NOMO-1 (cell line): ENCODE results near the gene CCDC141.

Source experiments
- DNase-seq, 2 experiments: peaks; one replicate each; lab custom pipeline; 2025; ENCODE audit not compliant: unreplicated experiment in 2 of 2; lab: John Stamatoyannopoulos, UW

The CCDC141 gene

DNA sequence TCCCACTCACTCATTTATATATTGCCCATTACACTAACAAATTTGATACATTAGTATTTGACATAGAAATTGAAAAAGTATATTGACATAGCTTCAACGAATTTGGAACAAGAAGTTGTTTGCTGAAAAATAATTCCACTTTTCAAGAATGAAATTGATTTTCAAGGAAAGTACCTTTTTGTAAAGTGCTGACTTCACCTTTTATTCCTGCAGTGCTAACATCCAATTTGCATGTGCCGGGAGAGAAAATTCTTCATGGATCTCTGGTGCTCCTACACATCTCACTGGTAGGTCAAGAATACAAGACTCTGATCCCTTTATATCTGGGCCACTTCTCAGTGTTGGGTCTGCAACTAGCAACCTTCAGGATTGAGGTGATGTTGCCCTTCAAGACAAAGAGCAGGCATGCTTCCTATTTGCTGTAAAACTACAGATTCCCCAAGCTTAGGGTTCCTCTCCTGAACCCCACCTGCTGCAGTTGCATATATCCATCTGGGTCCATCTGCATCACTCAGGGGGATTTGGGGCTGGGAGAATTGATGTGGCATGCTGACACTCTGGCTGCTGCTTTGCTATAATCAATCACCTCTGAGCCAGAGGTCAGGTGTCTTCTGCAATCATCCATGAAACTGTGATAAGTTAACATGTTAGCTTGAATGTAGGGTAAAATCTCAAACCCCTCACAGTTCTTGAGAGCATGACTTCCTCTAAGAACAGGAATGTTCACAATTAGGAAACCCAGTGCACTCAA is 134.3 kb downstream of the CCDC141 start:
- DNase-seq: no peak

GRCh38 chr2:178914259-178914849 is 135.6 kb downstream of the CCDC141 start:
- peak; percentile 53 to 91 for DNase-seq

DNA sequence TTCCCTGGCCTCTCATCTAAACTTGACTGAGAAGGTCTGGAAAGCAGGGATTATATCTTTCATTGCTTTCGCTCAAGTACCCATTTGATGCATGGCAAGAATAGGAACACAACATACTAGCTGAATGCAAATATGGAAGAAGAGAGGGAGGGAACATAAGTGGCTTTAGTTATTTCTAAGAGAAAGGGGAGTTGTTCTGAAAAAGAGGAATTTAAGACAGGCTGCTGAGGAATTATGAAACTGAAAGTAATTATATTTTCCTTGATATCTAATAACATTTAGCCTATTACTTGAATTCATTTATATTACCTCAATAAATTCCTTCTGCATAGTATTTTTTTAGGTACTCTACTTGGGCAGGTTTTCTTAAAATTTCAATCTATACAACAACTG is 136.9 kb downstream of the CCDC141 start:
- peak; percentile 10 to 67 for DNase-seq

GRCh38 chr2:178912416-178913048 is 137.4 kb downstream of the CCDC141 start:
- peak in 1 of 2 experiments; percentile 69 for DNase-seq

- no peak for DNase-seq
Measured at GRCh38 chr2:178911039-178911438, 138.9 kb downstream of the CCDC141 start.

- DNase-seq: no peak
Measured at GRCh38 chr2:178910005-178910404, 139.9 kb downstream of the CCDC141 start.

GRCh38 chr2:178909507-178909906 is 140.4 kb downstream of the CCDC141 start:
- no peak for DNase-seq

DNA sequence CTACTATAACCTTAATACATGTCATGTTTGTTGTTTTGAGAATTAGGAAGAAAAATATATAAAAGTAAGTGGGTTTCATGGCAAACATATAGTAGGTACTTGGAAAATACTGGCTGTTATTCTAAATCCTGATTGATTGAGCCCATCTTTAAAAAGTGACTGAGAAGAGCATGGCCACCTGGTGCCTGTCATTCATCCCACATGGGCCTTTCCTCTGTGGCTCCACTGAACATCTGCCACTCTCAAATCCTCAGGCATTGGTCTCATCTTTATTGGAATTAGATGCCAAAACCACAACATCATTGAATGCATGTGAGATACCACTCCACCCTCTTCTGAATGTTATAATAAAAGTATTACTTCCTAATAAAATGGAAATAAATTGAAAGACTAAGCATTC is 141.1 kb downstream of the CCDC141 start:
- no peak for DNase-seq

DNA sequence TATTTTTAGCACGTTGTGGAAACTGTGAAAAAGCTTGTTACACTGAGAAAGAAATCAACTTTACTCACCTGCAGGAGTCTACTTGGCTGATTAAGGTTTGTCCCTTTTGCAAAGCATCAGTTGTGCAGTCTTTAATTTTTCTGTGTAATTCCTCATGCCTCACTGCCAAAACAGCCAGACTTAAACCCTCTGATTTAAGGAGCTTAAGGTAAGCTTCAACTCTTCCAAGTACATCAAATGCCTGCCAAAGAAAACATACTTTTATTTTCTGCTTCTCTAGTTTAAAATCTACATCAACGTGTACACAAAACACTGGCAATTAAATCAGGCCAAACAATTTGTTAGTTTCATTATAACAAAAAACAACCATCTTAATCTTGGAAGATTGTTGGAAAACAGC is 144.7 kb downstream of the CCDC141 start:
- no peak for DNase-seq

DNA sequence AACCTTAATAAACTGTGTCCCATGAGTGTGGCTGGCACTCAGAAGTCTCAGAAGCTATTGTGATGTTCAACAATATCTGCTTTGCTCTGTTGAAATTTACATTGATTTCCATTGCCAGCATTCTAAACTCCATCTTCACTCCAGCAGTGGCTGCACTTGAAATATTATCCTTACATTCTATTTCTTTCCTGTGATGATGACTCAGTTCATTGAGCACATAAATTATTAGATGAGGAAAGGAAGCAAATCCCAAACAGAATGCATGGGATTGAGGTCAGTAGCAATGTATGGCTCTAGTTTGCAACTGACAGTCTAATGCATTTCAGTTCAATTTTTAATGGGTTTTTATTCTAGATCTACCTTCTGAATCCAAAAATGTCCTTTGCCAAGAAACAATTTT is 150.3 kb downstream of the CCDC141 start:
- no peak for DNase-seq

GRCh38 chr2:178895872-178896271 is 154.1 kb downstream of the CCDC141 start:
- DNase-seq: no peak

DNA sequence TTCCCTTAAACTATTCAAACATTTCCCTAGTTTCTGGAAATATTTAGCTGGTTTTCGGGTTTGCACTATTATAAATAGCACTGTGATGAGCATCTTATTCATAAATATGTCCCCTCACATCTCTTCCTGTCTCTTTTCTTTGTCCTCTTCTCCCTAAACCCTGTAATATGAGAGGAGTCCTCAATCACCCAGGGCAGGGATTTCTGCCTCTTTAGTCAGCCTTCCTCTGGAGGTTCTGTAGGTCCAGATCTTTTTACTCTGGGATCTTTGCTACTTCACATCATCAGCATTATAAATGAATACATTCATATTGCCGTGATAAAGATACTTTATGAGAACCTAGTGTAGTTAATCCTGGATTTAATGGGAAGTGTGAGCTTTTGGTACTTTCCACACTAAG is 154.8 kb downstream of the CCDC141 start:
- no peak for DNase-seq

DNA sequence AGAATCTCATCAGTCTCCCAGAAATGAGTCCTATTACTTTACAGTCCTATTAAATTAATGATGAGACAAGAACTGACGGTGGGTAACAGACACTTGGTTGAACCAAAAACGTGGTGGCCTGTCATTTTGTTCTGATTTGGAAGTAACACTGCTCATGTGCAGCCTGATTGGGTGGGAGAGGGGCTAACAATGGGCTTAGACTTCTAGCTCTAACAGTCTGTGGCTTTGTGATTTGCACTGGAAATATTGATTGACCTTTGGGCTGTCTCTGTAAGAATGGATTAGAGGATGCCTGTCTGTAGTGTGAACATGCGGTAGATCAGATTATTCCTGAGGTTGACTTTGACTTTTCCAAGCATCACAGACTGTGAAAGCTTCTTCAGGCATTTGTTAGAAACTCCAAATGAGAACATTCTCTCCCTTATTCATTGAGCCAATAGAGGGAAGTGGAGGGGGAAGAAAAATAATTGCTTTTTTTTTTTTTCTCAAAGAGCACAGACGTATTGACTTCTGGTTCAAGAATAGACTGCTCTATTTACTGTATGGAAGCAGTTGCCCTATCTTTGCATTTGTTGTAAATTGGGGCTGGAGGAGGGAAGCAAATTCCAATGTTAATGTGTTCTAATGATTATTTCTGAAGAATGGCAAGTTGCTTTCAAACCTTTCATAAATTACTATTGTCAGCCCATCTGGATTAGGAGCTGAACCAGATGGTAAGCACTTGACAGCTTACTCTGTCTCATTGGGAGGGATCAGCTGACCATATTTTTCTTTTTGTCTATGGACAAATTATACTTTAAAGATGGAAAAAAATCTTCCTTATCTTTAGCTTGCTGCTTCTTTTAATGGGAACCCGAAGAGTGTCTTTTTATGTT is 156.9 kb downstream of the CCDC141 start:
- no peak for DNase-seq

DNA sequence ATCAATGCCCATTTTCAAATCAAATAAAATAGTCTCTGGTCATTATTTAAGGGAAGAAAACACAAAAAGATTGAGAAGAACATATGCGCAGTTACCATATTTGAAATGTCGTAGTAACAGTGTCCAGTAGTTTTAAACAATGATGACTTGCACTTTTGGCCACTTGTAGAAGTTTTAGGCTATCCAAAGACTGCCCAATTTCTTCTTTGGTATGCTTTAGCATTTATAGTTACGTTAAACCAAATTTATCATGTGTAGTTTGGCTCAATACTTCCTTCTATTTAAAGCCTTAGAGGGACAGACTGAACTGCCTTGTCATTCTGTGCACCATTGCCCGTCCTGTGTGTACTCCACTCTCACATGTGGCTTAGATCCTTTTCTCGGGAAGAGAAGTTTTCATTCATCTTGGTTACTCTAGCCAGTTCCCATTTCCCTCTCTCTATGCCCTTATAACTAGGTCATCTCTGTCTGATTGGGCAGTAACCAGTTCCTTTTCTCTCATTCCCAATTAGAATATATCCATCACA is 157.9 kb downstream of the CCDC141 start:
- DNase-seq: no peak

- DNase-seq: peak; percentile 16 to 53
Measured at GRCh38 chr2:178891265-178891958, 158.5 kb downstream of the CCDC141 start.

DNA sequence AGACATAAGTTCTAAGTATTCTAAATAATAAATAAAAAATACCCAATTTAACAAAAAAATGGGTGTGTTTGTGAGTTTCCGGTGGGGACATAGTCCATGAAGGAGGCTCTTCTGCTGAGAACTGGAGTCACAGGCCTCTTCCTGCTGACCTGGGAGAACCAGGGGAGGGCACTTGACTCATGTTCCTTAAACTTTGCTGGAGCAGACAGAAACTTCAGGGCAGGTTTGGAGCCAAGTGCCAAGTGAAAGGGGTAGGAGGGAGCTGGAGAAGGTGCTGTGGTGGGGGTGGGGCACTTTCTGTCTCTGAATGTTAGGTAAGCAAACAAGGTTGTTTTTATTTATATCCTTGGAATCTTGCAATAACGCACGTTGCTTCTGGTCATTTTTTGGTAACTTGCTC is 163.9 kb downstream of the CCDC141 start:
- DNase-seq: no peak

GRCh38 chr2:178884440-178884839 is 165.5 kb downstream of the CCDC141 start:
- no peak for DNase-seq

DNA sequence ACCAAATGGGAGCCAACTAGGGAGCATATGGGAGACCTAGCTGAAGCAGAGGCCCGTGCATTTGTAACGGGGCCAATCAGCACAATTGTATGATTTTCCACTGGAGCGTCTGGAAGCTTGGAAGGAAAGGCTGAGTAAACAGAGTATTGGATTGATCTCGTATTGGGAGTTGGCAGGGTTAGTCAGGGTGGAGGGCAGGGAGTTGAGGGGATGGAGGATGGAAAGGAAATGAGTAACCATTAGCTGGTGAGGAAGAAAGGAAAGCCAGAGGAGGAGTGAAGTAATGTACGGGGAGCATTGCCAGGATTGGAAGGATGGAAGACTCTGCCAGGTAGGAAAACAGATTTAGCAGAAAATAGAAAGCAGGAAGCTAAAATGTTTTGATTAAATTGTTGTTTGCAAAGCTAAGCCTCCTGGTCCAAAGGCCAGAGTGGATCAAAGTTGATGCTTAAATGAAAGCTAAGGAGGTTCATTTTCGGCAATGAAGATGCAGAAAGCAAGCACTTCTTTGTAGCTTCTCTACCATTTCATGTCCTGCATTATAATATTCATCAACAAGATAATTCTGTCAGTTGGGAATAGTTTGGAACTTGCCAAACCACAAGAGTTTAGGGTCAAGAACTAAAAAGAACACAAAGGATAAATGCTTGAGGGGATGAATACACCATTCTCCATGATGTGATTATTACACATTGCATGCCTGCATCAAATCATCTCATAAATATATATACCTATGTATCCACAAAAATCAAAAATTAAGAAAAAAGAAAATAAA is 167.1 kb downstream of the CCDC141 start:
- DNase-seq: no peak

DNA sequence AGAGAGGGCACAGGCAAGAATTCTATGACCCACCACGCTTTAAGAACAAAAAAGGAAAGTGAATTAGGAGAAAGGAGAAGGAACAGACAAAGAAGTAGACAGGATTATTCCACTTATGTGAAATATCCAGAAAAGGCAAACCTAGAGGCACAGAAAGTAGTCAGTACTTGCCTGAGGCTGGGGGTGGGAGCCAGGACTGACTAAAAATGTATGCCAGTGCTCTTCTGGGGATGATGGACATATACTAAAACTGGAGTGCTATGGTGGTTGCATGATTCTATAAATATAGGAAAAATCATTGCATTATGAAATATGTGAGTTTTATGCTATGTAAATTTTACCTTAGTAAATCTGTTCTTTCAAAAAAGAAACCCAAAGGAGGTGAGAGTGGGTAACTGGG is 168.9 kb downstream of the CCDC141 start:
- DNase-seq: no peak

DNA sequence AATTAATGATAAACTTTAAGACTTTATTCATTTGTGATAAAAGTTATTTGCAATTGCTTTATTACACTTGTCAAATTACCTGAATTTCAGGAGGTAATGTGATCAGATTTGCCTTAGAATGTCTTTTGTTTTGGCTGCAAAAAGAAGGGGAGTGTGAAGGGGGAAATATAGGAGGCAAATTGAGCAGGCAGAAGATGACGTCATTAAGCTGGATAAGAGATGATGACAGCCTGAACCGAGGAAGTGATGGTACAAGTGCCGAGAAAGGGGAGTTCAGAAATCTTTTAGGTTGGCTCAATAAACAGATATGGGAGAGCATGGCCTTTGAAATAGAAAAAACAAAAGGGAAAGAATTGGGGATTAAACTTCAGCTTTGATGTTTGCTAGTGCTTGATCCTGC is 169.7 kb downstream of the CCDC141 start:
- DNase-seq: no peak
